ENCODE data around the gene PTPRB. TPM values are rescaled to one million over a fixed set of nuclear protein-coding genes. Genes with fewer than 3 reads are reported as not detected.

The PTPRB gene
- total and polyA plus RNA-seq, 8 donors = 1.2 to 51.2 (median 10.5) TPM

- Histone ChIP-seq H3K27ac (no peak overlapping the region), H3K4me3 (no peak overlapping the region), H3K36me3 (peaks cover 0 to 5% (median 0%) of the 10 kb centered on the region in 4 donors), H3K4me1 (peaks cover 0 to 5% (median 2%) of the 10 kb centered on the region in 4 donors), H3K9me3 (no peaks in the 10 kb centered on the region), H3K27me3 (no peaks in the 10 kb centered on the region)
- 5 to 47% (median 36%) methylated on average over 1 of the region's 1 CpG for WGBS, 5 donors
- peak in 1 of 2 donors; percentile 18 for DNase-seq
- TF ChIP-seq EP300 (IDR thresholded peaks at IDR 0.05) (no peak), POLR2A (IDR thresholded peaks at IDR 0.05) (no peak), POLR2AphosphoS5 (IDR thresholded peaks at IDR 0.05) (no peak)
- TF ChIP-seq, protein P1, sequence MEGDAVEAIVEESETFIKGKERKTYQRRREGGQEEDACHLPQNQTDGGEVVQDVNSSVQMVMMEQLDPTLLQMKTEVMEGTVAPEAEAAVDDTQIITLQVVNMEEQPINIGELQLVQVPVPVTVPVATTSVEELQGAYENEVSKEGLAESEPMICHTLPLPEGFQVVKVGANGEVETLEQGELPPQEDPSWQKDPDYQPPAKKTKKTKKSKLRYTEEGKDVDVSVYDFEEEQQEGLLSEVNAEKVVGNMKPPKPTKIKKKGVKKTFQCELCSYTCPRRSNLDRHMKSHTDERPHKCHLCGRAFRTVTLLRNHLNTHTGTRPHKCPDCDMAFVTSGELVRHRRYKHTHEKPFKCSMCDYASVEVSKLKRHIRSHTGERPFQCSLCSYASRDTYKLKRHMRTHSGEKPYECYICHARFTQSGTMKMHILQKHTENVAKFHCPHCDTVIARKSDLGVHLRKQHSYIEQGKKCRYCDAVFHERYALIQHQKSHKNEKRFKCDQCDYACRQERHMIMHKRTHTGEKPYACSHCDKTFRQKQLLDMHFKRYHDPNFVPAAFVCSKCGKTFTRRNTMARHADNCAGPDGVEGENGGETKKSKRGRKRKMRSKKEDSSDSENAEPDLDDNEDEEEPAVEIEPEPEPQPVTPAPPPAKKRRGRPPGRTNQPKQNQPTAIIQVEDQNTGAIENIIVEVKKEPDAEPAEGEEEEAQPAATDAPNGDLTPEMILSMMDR (IDR thresholded peaks at IDR 0.05) = no peak
- intact Hi-C loops (cut with DNase I; ENCODE audit: low total_unique reads) = no loop called here
Measured at GRCh38 chr12:70540996-70541395, 96.2 kb downstream of the PTPRB start.

GRCh38 chr12:70536650-70537049 is 100.6 kb downstream of the PTPRB start:
- TF ChIP-seq, protein P1 (IDR thresholded peaks at IDR 0.05) = no peak
- TF ChIP-seq EP300 (IDR thresholded peaks at IDR 0.05) (no peak), POLR2A (IDR thresholded peaks at IDR 0.05) (no peak), POLR2AphosphoS5 (IDR thresholded peaks at IDR 0.05) (no peak)
- Histone ChIP-seq H3K4me3 (no peak overlapping the region), H3K9me3 (no peaks in the 10 kb centered on the region), H3K36me3 (peaks cover 0 to 9% (median 2%) of the 10 kb centered on the region in 4 donors), H3K27me3 (no peaks in the 10 kb centered on the region), H3K27ac (peak overlapping the region in 4 of 5 donors; percentile 14 to 51 (median 32)), H3K4me1 (no peaks in the 10 kb centered on the region)
- intact Hi-C loops (cut with DNase I; ENCODE audit: low total_unique reads) = no loop called here
- 91 to 92% (median 92%) methylated on average over 10 of the region's 10 CpGs for WGBS, 5 donors
- DNase-seq = no peak

- H3K27ac ChIP-seq = peak overlapping the region in 3 of 5 donors; percentile 46 to 54 (median 54)
- H3K4me3 ChIP-seq = no peak overlapping the region
- no peaks in the 10 kb centered on the region for H3K4me1 ChIP-seq
- WGBS, 5 donors = 65 to 94% (median 78%) methylated on average over 6 of the region's 6 CpGs
- H3K36me3 ChIP-seq = peaks cover 0 to 9% (median 2%) of the 10 kb centered on the region in 4 donors
- H3K27me3 ChIP-seq = no peaks in the 10 kb centered on the region
- H3K9me3 ChIP-seq = no peaks in the 10 kb centered on the region
- DNase-seq = peak in 1 of 2 donors; percentile 26
- peak in 2 of 3 donors; percentile 5 to 16 for TF ChIP-seq POLR2AphosphoS5 (IDR thresholded peaks at IDR 0.05)
- no peak for TF ChIP-seq POLR2A (IDR thresholded peaks at IDR 0.05)
- TF ChIP-seq EP300 (IDR thresholded peaks at IDR 0.05) = peak; percentile 75
- TF ChIP-seq, protein P1 (IDR thresholded peaks at IDR 0.05) = no peak
- intact Hi-C loops (cut with DNase I; ENCODE audit: low total_unique reads) = no loop called here
Measured at GRCh38 chr12:70535896-70536374, 101.3 kb downstream of the PTPRB start.

GRCh38 chr12:70534466-70534865 is 102.8 kb downstream of the PTPRB start:
- Histone ChIP-seq H3K4me3 (no peak overlapping the region), H3K4me1 (no peaks in the 10 kb centered on the region), H3K9me3 (no peaks in the 10 kb centered on the region), H3K27ac (no peak overlapping the region), H3K27me3 (no peaks in the 10 kb centered on the region), H3K36me3 (peaks cover 0 to 9% (median 2%) of the 10 kb centered on the region in 4 donors)
- WGBS, 5 donors = 84 to 97% (median 94%) methylated on average over 7 of the region's 7 CpGs
- intact Hi-C loops (cut with DNase I; ENCODE audit: low total_unique reads) = no loop called here
- TF ChIP-seq EP300 (IDR thresholded peaks at IDR 0.05) = no peak
- TF ChIP-seq, protein P1 (IDR thresholded peaks at IDR 0.05) = no peak
- no peak for TF ChIP-seq POLR2AphosphoS5 (IDR thresholded peaks at IDR 0.05)
- no peak for TF ChIP-seq POLR2A (IDR thresholded peaks at IDR 0.05)
- DNase-seq = no peak

All from stomach (tissue), 9 donors.